Glutamatergic neuron (in vitro differentiated cells): Measurements from ENCODE around the gene MAPK7. TPM values are rescaled to one million over a fixed set of nuclear protein-coding genes. Genes with fewer than 3 reads are reported as not detected.
A peak's percentile ranks its signal among the peaks of the same experiment; 100 is the strongest.

Experiments
- DNase-seq: peaks from one replicate; pipeline ENCODE4 v3.0.0; 2022
- H3K27ac Mint-ChIP-seq: one replicate; pipeline ENCODE4 v1.8.0; 2020; ENCODE audit warnings: mild to moderate bottlenecking, mixed read lengths, inconsistent platforms; ENCODE audit not compliant: unreplicated experiment
- H3K27me3 Mint-ChIP-seq: one replicate; pipeline ENCODE4 v1.8.0; 2020; ENCODE audit warnings: mild to moderate bottlenecking, moderate library complexity, mixed read lengths, inconsistent platforms; ENCODE audit not compliant: unreplicated experiment
- H3K36me3 Mint-ChIP-seq: one replicate; pipeline ENCODE4 v1.8.0; 2020; ENCODE audit warnings: mild to moderate bottlenecking, mixed read lengths, inconsistent platforms; ENCODE audit not compliant: unreplicated experiment
- H3K4me1 Mint-ChIP-seq: one replicate; pipeline ENCODE4 v1.8.0; 2020; ENCODE audit warnings: mild to moderate bottlenecking, low read depth, mixed read lengths, inconsistent platforms; ENCODE audit not compliant: unreplicated experiment
- H3K4me3 Mint-ChIP-seq: one replicate; pipeline ENCODE4 v1.8.0; 2020; ENCODE audit warnings: mild to moderate bottlenecking, mixed read lengths, inconsistent platforms; ENCODE audit not compliant: unreplicated experiment
- H3K9me3 Mint-ChIP-seq: one replicate; pipeline ENCODE4 v1.8.0; 2020; ENCODE audit warnings: mild to moderate bottlenecking, moderate library complexity, mixed read lengths, inconsistent platforms; ENCODE audit not compliant: unreplicated experiment
- CTCF ChIP-seq: fragments of 200-600 bp; sonication (generic); IDR thresholded peaks from one replicate; pipeline ENCODE4 v1.5.0; 2021; ENCODE audit not compliant: partially characterized antibody, unreplicated experiment
- total RNA-seq: library from RNA; stranded (reverse); fragmentation: NEBNext Ultra II Directional; extraction: Animal tissue kit (Norgen Biotek cat#: 25700); gene quantifications from one replicate; pipeline ENCODE4 v1.2.1, GENCODE V29; 2021; ENCODE audit not compliant: unreplicated experiment

Gene MAPK7
- total RNA-seq, 1 donor from 2014 or later: 70.6 TPM

DNA sequence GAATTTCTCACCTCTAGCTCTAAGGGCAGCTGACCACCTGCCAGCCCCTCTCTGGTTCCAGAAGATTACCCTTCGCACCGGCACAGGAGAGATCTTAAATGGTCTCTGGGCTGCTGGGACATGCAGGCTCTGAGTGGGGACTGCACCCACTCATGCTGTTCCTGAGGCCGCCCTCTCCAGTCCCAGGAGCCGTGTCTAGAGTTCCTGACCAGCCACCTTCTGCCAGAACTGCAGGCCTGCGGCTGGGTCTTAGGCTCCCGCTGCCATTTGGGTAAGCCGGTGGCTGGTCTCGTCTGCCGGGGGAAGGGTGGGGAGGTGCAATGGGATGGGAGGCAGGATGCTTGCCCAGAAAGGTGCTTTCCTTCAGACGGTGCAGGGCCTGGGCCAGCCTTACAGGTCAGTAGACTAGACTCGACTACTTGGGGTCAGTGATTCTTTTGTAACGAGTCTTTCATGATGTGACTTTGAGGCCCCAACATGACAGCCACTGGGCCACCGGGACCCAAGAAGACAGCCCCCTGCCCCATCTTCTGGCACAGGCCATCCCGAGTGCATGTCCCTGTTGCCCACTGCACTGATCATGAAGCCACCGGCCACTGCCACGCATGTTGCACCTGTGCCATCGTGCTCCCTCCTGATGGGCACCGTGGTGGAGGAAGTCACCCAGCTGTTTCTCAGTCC is 42.2 kb upstream of the MAPK7 start:
- peaks cover 3% of the 10 kb centered on the region for H3K9me3 Mint-ChIP-seq
- no peaks in the 10 kb centered on the region for H3K36me3 Mint-ChIP-seq
- H3K4me1 Mint-ChIP-seq: peaks cover 6% of the 10 kb centered on the region
- H3K27me3 Mint-ChIP-seq: peaks cover 4% of the 10 kb centered on the region
- no peak for TF ChIP-seq CTCF
- DNase-seq: no peak
- no peak overlapping the region for H3K4me3 Mint-ChIP-seq
- H3K27ac Mint-ChIP-seq: no peak overlapping the region

DNA sequence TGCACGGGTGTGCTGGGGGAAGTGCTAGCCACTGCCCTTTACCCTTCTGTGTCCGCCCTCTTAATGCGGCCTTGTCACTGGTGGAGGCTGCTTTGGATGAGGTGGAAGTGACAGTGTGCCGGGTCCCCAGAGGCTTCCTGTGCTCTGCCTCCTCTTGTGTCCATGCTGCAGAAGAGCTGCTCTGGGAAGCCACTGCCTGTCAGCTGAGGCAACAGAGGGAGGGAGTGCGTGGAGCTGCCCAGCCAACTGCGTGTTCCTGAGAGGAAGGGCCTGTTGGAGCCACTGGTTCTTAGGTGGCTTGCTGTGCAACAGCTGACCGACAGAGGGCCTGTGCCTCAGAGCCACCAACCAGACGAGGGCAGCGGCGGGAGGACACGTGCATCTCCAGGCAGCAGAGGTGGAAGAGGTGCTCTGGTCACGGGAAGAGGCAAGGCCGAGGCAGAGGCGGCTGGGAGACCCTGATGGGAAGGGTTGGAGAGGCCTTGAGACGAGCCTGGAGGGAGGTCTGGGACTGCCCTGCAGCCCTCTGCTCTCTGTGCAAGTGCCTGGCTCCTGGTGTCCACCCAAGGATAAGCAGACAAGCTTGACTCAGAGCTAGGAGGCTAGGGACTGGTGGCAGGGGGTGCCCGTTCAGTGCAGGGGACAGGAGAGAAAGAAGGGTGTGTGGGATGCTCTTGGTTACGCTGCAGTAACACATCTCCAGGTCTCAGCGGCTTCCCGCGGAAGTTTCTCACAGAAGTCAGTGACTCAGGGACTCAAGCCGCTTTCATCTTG is 41.2 kb upstream of the MAPK7 start:
- H3K36me3 Mint-ChIP-seq: no peaks in the 10 kb centered on the region
- peak overlapping the region; percentile 21 for H3K27ac Mint-ChIP-seq
- H3K4me3 Mint-ChIP-seq: no peak overlapping the region
- H3K4me1 Mint-ChIP-seq: peaks cover 13% of the 10 kb centered on the region
- TF ChIP-seq CTCF: no peak
- H3K9me3 Mint-ChIP-seq: peaks cover 3% of the 10 kb centered on the region
- H3K27me3 Mint-ChIP-seq: peaks cover 4% of the 10 kb centered on the region
- DNase-seq: no peak

DNA sequence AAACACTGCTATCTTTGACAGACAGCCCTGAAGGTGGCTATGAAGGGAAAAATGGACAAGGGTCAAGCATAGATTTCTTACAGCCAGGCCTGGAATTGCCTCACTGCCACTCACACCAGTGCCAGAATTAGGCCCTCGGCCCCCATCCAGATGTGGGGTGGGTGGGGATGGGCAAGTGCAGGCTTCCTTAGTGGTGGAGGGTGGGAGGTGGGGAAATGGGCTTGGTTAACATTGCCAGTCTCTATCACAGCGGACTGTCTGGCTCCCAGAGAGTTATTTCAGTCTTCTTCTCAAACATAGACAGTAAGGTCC is 40.6 kb upstream of the MAPK7 start:
- Mint-ChIP-seq H3K9me3 (peaks cover 3% of the 10 kb centered on the region), H3K27ac (no peak overlapping the region), H3K36me3 (no peaks in the 10 kb centered on the region), H3K4me1 (peaks cover 11% of the 10 kb centered on the region), H3K4me3 (no peak overlapping the region), H3K27me3 (peaks cover 4% of the 10 kb centered on the region)
- DNase-seq: no peak
- no peak for TF ChIP-seq CTCF

- TF ChIP-seq CTCF: peak; percentile 51
- Mint-ChIP-seq H3K27me3 (peaks cover 4% of the 10 kb centered on the region), H3K27ac (no peak overlapping the region), H3K36me3 (no peaks in the 10 kb centered on the region), H3K4me1 (peaks cover 11% of the 10 kb centered on the region), H3K9me3 (peaks cover 3% of the 10 kb centered on the region), H3K4me3 (no peak overlapping the region)
- DNase-seq: peak; percentile 55
These were observed 40.0 kb upstream of the MAPK7 start for GRCh38 chr17:19338031-19338990.
